H1 (cell line): ENCODE results near the gene LAMB1. TPM values are rescaled to one million over a fixed set of nuclear protein-coding genes. Genes with fewer than 3 reads are reported as not detected.

Source experiments
- CTCF ChIA-PET: fragments of 300-600 bp; sonication (Branson Sonifier 250); formaldehyde crosslinking; loops from one replicate; lab custom pipeline; 2021; ENCODE audit not compliant: partially characterized antibody; lab: Charles Lee
- POLR2A ChIA-PET: fragments of 300-600 bp; sonication (Branson Sonifier 250); formaldehyde crosslinking; loops from one replicate; lab custom pipeline; 2021; ENCODE audit warnings: inconsistent platforms; ENCODE audit not compliant: partially characterized antibody; lab: Charles Lee
- DNase-seq, 2 experiments: peaks; one replicate each; pipeline versions ENCODE4 v3.0.0 to v3.0.0-alpha.2; 2010 to 2022; ENCODE audit warnings: low spot score in 2 of 2, low read depth in 1 of 2, mixed read lengths in 1 of 2
- FAIRE-seq: peaks from 2 replicates; lab custom pipeline; 2011; peaks lifted over from hg19 to GRCh38; lab: Jason Lieb, UNC
- H2AFZ ChIP-seq: 2 replicates; pipeline ENCODE4 v1.8.1; 2012; ENCODE audit warnings: low read length, inconsistent platforms
- H2AK5ac ChIP-seq: 2 replicates; pipeline ENCODE4 v1.6.1; 2013; ENCODE audit warnings: low read depth, low read length
- H2BK120ac ChIP-seq: replicated peaks from 2 replicates; pipeline ENCODE3; 2013; ENCODE audit warnings: low read depth, low read length, inconsistent platforms
- H2BK12ac ChIP-seq: 2 replicates; pipeline ENCODE4 v1.6.1; 2013; ENCODE audit warnings: low read depth, low read length
- H2BK15ac ChIP-seq: 2 replicates; pipeline ENCODE4 v1.6.1; 2013; ENCODE audit warnings: low read length
- H2BK20ac ChIP-seq: 2 replicates; pipeline ENCODE4 v1.6.1; 2013; ENCODE audit warnings: low read length
- H2BK5ac ChIP-seq: 2 replicates; pipeline ENCODE4 v1.6.1; 2013; ENCODE audit warnings: low read depth, low read length
- H3K14ac ChIP-seq: 2 replicates; pipeline ENCODE4 v1.6.1; 2013; ENCODE audit warnings: inconsistent platforms; ENCODE audit not compliant: insufficient read length
- H3K18ac ChIP-seq: 2 replicates; pipeline ENCODE4 v1.6.1; 2013; ENCODE audit warnings: low read length; ENCODE audit errors: extremely low read depth
- H3K23ac ChIP-seq: 2 replicates; pipeline ENCODE4 v1.6.1; 2013; ENCODE audit warnings: inconsistent platforms; ENCODE audit not compliant: insufficient read length
- H3K23me2 ChIP-seq: 2 replicates; pipeline ENCODE4 v1.6.1; 2013; ENCODE audit warnings: low read depth, low read length
- H3K27ac ChIP-seq: 2 replicates; pipeline ENCODE4 v1.6.1; 2011; ENCODE audit warnings: low read depth, low read length, inconsistent platforms
- H3K27me3 ChIP-seq, 4 experiments: replicated peaks in 1 of 4; 1 replicate in 1 of 4; 2 replicates in 3 of 4; pipeline versions ENCODE4 v1.6.1 to v1.8.1; 2011 to 2013; ENCODE audit warnings: low read length in 3 of 4, mild to moderate bottlenecking in 3 of 4, inconsistent platforms in 2 of 4, mixed read lengths in 2 of 4, moderate library complexity in 1 of 4; ENCODE audit not compliant: control insufficient read depth in 3 of 4, insufficient read depth in 3 of 4; ENCODE audit errors: extremely low read depth in 1 of 4
- H3K36me3 ChIP-seq, 4 experiments: 2 replicates each; pipeline versions ENCODE4 v1.6.1 to v1.8.1; 2011 to 2013; ENCODE audit warnings: mild to moderate bottlenecking in 4 of 4, low read length in 3 of 4, moderate library complexity in 2 of 4, control low read depth in 1 of 4, inconsistent platforms in 1 of 4; ENCODE audit not compliant: insufficient read depth in 4 of 4, control insufficient read depth in 2 of 4
- H3K4ac ChIP-seq: replicated peaks from 2 replicates; pipeline ENCODE3; 2013; ENCODE audit warnings: low read length, low read depth, mixed read lengths, inconsistent platforms; ENCODE audit not compliant: insufficient read length
- H3K4me1 ChIP-seq, 4 experiments: replicated peaks in 1 of 4; 1 replicate in 1 of 4; 2 replicates in 3 of 4; pipeline versions ENCODE4 v1.6.1 to v1.8.1; 2011 to 2013; ENCODE audit warnings: low read length in 3 of 4, inconsistent platforms in 2 of 4, mixed read lengths in 1 of 4; ENCODE audit not compliant: insufficient read depth in 4 of 4, control insufficient read depth in 3 of 4
- H3K4me2 ChIP-seq, 2 experiments: 2 replicates each; pipeline versions ENCODE4 v1.6.1 to v1.8.1; 2011 to 2013; ENCODE audit warnings: low read depth in 2 of 2, low read length in 2 of 2, control low read depth in 1 of 2, inconsistent platforms in 1 of 2, mild to moderate bottlenecking in 1 of 2; ENCODE audit not compliant: insufficient read depth in 1 of 2
- H3K4me3 ChIP-seq, 4 experiments: fragments of 200-600, 300-600 bp in 1 of 4; sonication (generic), shearing (Covaris generic), sonication (Bioruptor Twin) in 1 of 4; 2 replicates each; pipeline versions ENCODE4 v1.5.1 to v1.8.1; 2011 to 2016; ENCODE audit warnings: low read length in 4 of 4, low read depth in 3 of 4, control low read depth in 2 of 4, inconsistent platforms in 2 of 4, mild to moderate bottlenecking in 2 of 4, mixed read lengths in 1 of 4, moderate library complexity in 1 of 4; ENCODE audit not compliant: insufficient read depth in 2 of 4; ENCODE audit errors: extremely low read depth in 1 of 4
- H3K56ac ChIP-seq: replicated peaks from 2 replicates; pipeline ENCODE3; 2013; ENCODE audit warnings: low read depth, mild to moderate bottlenecking, mixed read lengths, low read length, inconsistent platforms; ENCODE audit not compliant: insufficient read length
- H3K79me1 ChIP-seq: 2 replicates; pipeline ENCODE4 v1.6.1; 2013; ENCODE audit warnings: low read depth, low read length, control low read depth
- H3K79me2 ChIP-seq, 2 experiments: 2 replicates each; pipeline versions ENCODE4 v1.6.1 to v1.8.1; 2012 to 2013; ENCODE audit warnings: low read length in 2 of 2, mild to moderate bottlenecking in 2 of 2, inconsistent platforms in 1 of 2; ENCODE audit not compliant: insufficient read depth in 2 of 2, control insufficient read depth in 1 of 2
- H3K9ac ChIP-seq, 4 experiments: replicated peaks in 1 of 4; 1 replicate in 1 of 4; 2 replicates in 3 of 4; pipeline versions ENCODE4 v1.6.1 to v1.8.1; 2011 to 2013; ENCODE audit warnings: low read depth in 3 of 4, low read length in 3 of 4, control low read depth in 2 of 4, mild to moderate bottlenecking in 2 of 4, moderate library complexity in 2 of 4, inconsistent platforms in 1 of 4; ENCODE audit errors: extremely low read depth in 1 of 4
- H3K9me3 ChIP-seq, 2 experiments: 2 replicates each; pipeline versions ENCODE4 v1.6.1 to v1.8.1; 2012 to 2013; ENCODE audit warnings: mild to moderate bottlenecking in 2 of 2, moderate library complexity in 2 of 2, control low read depth in 1 of 2, inconsistent platforms in 1 of 2, low read depth in 1 of 2, low read length in 1 of 2, mixed read lengths in 1 of 2; ENCODE audit not compliant: insufficient read depth in 2 of 2
- H4K20me1 ChIP-seq, 2 experiments: replicated peaks in 1 of 2; 2 replicates each; pipeline versions ENCODE3 to v1.8.1; 2011 to 2013; ENCODE audit warnings: inconsistent platforms in 2 of 2, low read length in 2 of 2, mild to moderate bottlenecking in 1 of 2; ENCODE audit not compliant: insufficient read depth in 2 of 2, control insufficient read depth in 1 of 2
- H4K5ac ChIP-seq: 2 replicates; pipeline ENCODE4 v1.6.1; 2013; ENCODE audit warnings: low read length, low read depth, mixed read lengths, inconsistent platforms; ENCODE audit not compliant: insufficient read length
- H4K8ac ChIP-seq: 2 replicates; pipeline ENCODE4 v1.8.0; 2013; ENCODE audit warnings: mild to moderate bottlenecking, moderate library complexity, low read length, inconsistent platforms; ENCODE audit not compliant: insufficient read depth; ENCODE audit errors: extremely low read depth
- H4K91ac ChIP-seq: replicated peaks from 2 replicates; pipeline ENCODE3; 2013; ENCODE audit warnings: low read length, mixed read lengths, inconsistent platforms; ENCODE audit not compliant: insufficient read length
- CBX8 ChIP-seq: fragments of 300-800, 300-1000 bp; sonication (generic); IDR thresholded peaks from 2 replicates; pipeline ENCODE4 v1.7.1; 2016; ENCODE audit warnings: low read depth, low read length, borderline replicate concordance
- CHD2 ChIP-seq: IDR thresholded peaks from 2 replicates; pipeline ENCODE4 v1.6.1; 2012; ENCODE audit warnings: low read length, improper control_type of control experiment
- CTCF ChIP-seq, 3 experiments: IDR thresholded peaks; 1 replicate in 2 of 3; 2 replicates in 1 of 3; pipeline versions ENCODE4 v1.5.1 to v1.6.1; 2011; ENCODE audit warnings: low read length in 3 of 3, mild to moderate bottlenecking in 3 of 3, inconsistent platforms in 2 of 3, low read depth in 1 of 3, moderate library complexity in 1 of 3; ENCODE audit not compliant: insufficient read depth in 1 of 3; ENCODE audit errors: control extremely low read depth in 1 of 3
- JUND ChIP-seq: IDR thresholded peaks from 2 replicates; pipeline ENCODE4 v1.6.1; 2011; ENCODE audit warnings: mild to moderate bottlenecking, improper control_type of control experiment, low read length
- KDM1A ChIP-seq: fragments of 200-600, 300-600 bp; sonication (generic); IDR thresholded peaks from 2 replicates; pipeline ENCODE4 v1.7.1; 2016; ENCODE audit warnings: mild to moderate bottlenecking, low read length, borderline replicate concordance
- NRF1 ChIP-seq: IDR thresholded peaks from 2 replicates; pipeline ENCODE4 v1.6.1; 2011; ENCODE audit warnings: mild to moderate bottlenecking, low read depth, low read length, improper control_type of control experiment
- RAD21 ChIP-seq, 2 experiments: IDR thresholded peaks in 1 of 2; conservative IDR thresholded peaks in 1 of 2; 2 replicates each; pipeline ENCODE4 v1.6.1; 2011; ENCODE audit warnings: low read depth in 2 of 2, low read length in 2 of 2, improper control_type of control experiment in 1 of 2, inconsistent platforms in 1 of 2, mild to moderate bottlenecking in 1 of 2, moderate library complexity in 1 of 2
- RFX5 ChIP-seq: IDR thresholded peaks from 2 replicates; pipeline ENCODE4 v1.6.1; 2011; ENCODE audit warnings: low read depth, low read length, improper control_type of control experiment, borderline replicate concordance
- SP2 ChIP-seq: IDR thresholded peaks from 2 replicates; pipeline ENCODE4 v1.6.1; 2012; ENCODE audit warnings: mild to moderate bottlenecking, low read length, inconsistent platforms
- ZNF274 ChIP-seq: IDR thresholded peaks from 2 replicates; pipeline ENCODE4 v1.7.0; 2012; ENCODE audit warnings: low read length, borderline replicate concordance; ENCODE audit errors: extremely low read depth
- WGBS, 2 experiments: shearing (Covaris generic) in 1 of 2; methylation state at CpG; one replicate each; pipeline versions ENCODE4 v1.1.6 to v1.1.7; 2013 to 2015; ENCODE audit warnings: low lambda C conversion rate in 2 of 2, mixed read lengths in 2 of 2, inconsistent platforms in 1 of 2, low coverage in 1 of 2, missing lambda C conversion rate in 1 of 2; ENCODE audit not compliant: insufficient replicate concordance in 2 of 2, insufficient coverage in 1 of 2, insufficient read length in 1 of 2; ENCODE audit errors: extremely low coverage in 1 of 2, missing lambda C conversion rate in 1 of 2; 5-methylcytosine and 5-hydroxymethylcytosine counted together
- polyA plus RNA-seq, 7 experiments: library from polyadenylated mRNA; depleted of rRNA in 3 of 7; stranded (reverse) in 5 of 7; unstranded in 2 of 7; fragments of >200 nt in 5 of 7; fragments of 200-250 nt in 2 of 7; gene quantifications; 1 replicate in 5 of 7; 2 replicates in 1 of 7; 4 replicates in 1 of 7; pipeline versions ENCODE4 v1.2.1 to v1.2.3, GENCODE V29; 2011 to 2013; ENCODE audit warnings: missing spikeins in 2 of 7, mixed read lengths in 2 of 7
- total RNA-seq: library from RNA; stranded (reverse); fragmentation: NEBNext Ultra II Directional; extraction: Animal tissue kit (Norgen Biotek cat#: 25700); gene quantifications from 2 replicates; pipeline ENCODE4 v1.2.1, GENCODE V29; 2021

Gene LAMB1
- total and polyA plus RNA-seq, 2 of the 8 experiments (the other 6 are each of a cell fraction or from before 2014, with no cell fraction given) = 31.9 to 38.5 TPM

GRCh38 chr7:107982042-107982840 is 20.7 kb downstream of the LAMB1 start:
- Histone ChIP-seq H3K14ac (no peak overlapping the region), H3K27ac (no peak overlapping the region), H3K56ac (no peak overlapping the region), H3K36me3 (peaks cover 0 to 28% (median 2%) of the 10 kb centered on the region in 4 experiments; a peak in 4 of 8 replicates), H3K9ac (no peak overlapping the region), H2BK15ac (no peak overlapping the region), H4K5ac (no peak overlapping the region), H3K4me3 (no peak overlapping the region), H3K4me2 (no peak overlapping the region), H2BK12ac (no peak overlapping the region), H2BK20ac (no peak overlapping the region), H3K4ac (no peak overlapping the region), H3K79me1 (no peaks in the 10 kb centered on the region), H3K27me3 (no peaks in the 10 kb centered on the region), H2AK5ac (no peak overlapping the region), H3K18ac (no peak overlapping the region), H3K79me2 (no peaks in the 10 kb centered on the region), H2BK120ac (no peak overlapping the region), H4K8ac (no peak overlapping the region), H2AFZ (no peak overlapping the region), H3K4me1 (peaks cover 0 to 3% (median 0%) of the 10 kb centered on the region in 4 experiments; a peak in 2 of 7 replicates), H3K23ac (no peak overlapping the region), H3K23me2 (no peaks in the 10 kb centered on the region), H2BK5ac (no peak overlapping the region), H4K91ac (no peak overlapping the region), H3K9me3 (no peaks in the 10 kb centered on the region), H4K20me1 (no peaks in the 10 kb centered on the region)
- DNase-seq = no peak
- ChIA-PET POLR2A (no interaction called here), CTCF (interaction anchor here (0.8 to 3.9 kb wide), 9 partner anchors 10 to 164 kb away, joined by 3 to 19 read pairs (median 3); no protein-coding TSS in a partner anchor)
- no peak for FAIRE-seq
- 87% methylated on average over 9 of the region's 9 CpGs; no CpG with 5 or more reads in 1 of the 2 experiments for WGBS, 2 experiments
- no peak for TF ChIP-seq CTCF (IDR thresholded peaks at IDR 0.05; ENCODE audit: control extremely low read depth in 1 of 3, insufficient read depth in 1 of 3, low read depth in 1 of 3, low read length in 3 of 3)
- TF ChIP-seq RFX5 = no peak
- no peak for TF ChIP-seq CHD2
- TF ChIP-seq NRF1 = no peak
- no peak for TF ChIP-seq ZNF274
- no peak for TF ChIP-seq RAD21 (IDR thresholded peaks at IDR 0.05 in 1 of 2, conservative IDR thresholded peaks at IDR 0.05 in 1 of 2; ENCODE audit: low read depth in 2 of 2, low read length in 2 of 2)
- TF ChIP-seq KDM1A = no peak
- no peak for TF ChIP-seq CBX8
- no peak for TF ChIP-seq JUND
- no peak for TF ChIP-seq SP2
